Mucosa of descending colon (tissue), 3 donors: ENCODE measurements around the gene TJP3. TPM values are rescaled to one million over a fixed set of nuclear protein-coding genes. Genes with fewer than 3 reads are reported as not detected.

Experiments used
- ATAC-seq: fragments of 200-7000 bp; cut with Tn5 transposase; one replicate; pipeline ENCODE4 v1.9.1; 2020; ENCODE audit warnings: mild to moderate bottlenecking, moderate library complexity
- DNase-seq, 3 donors: peaks; one replicate each; pipeline ENCODE4 v3.0.0-alpha.2; 2020
- H3K36me3 ChIP-seq: fragments of 200-600 bp; one replicate; pipeline ENCODE4 v1.8.0; 2021; ENCODE audit warnings: low read depth, mild to moderate bottlenecking
- H3K4me1 ChIP-seq: fragments of 200-600 bp; one replicate; pipeline ENCODE4 v1.8.0; 2021; ENCODE audit warnings: low read depth, mild to moderate bottlenecking
- H3K4me3 ChIP-seq: fragments of 200-600 bp; one replicate; pipeline ENCODE4 v1.8.0; 2021; ENCODE audit warnings: mild to moderate bottlenecking
- H3K9me3 ChIP-seq: fragments of 200-600 bp; one replicate; pipeline ENCODE4 v1.8.0; 2021; ENCODE audit warnings: mild to moderate bottlenecking
- intact Hi-C, 2 donors: fragments of 100-400 bp; cut with DNase I in 1 of 2; cut with micrococcal nuclease in 1 of 2; formaldehyde crosslinking; loops; one replicate each; pipeline versions ENCODE4 v1.11.0 to v1.11.1; 2022; cut with DNase I, micrococcal nuclease
- total RNA-seq, 3 donors: library from RNA; stranded (reverse); fragmentation: NEBNext Ultra II Directional in 2 of 3; extraction: Animal tissue kit (Norgen Biotek cat#: 25700) in 2 of 3; gene quantifications; one replicate each; pipeline versions ENCODE4 v1.2.1 to v1.2.4, GENCODE V29; 2021 to 2023
- TF ChIP-seq, protein P1 (sequence below): fragments of 200-600 bp; IDR thresholded peaks from one replicate; pipeline ENCODE4 v1.8.0; 2022; ENCODE audit warnings: antibody characterized with exemption, mild to moderate bottlenecking
- donor health status: DM: no; HTN: no; CAD: no; lungs with moderate emphysema.
- donor health status: DM: no; HTN: no; CAD: no.
- donor health status: DM: no; HTN: yes; CAD: no.

Gene TJP3
- total RNA-seq, 3 donors from 2014 or later, result 167 to 357 (median 285) TPM

DNA sequence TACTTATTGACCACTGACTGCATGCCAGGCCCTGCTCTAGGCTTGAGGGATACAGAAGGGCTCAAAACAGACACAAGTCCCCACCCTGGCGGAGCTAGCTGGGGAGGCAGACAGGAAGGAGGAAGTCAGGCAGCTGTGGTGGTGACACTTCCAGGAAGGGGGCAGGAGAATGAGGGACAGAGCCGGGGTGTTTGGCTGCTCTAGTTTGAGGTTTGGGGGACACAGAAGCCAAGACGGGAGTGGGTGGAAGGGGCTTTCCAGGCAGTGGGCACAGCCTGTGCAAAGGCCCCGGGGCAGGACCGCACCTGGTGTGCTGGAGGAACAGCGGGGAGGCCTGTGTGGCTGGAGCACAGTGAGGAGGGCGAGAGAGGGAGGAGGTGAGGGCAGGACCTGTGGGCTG, 58.3 kb downstream of the TJP3 start:
- Histone ChIP-seq H3K4me3 (no peak overlapping the region), H3K9me3 (no peaks in the 10 kb centered on the region), H3K4me1 (peaks cover 12% of the 10 kb centered on the region), H3K36me3 (peaks cover 4% of the 10 kb centered on the region)
- DNase-seq (no peak), ATAC-seq (no peak)
- intact Hi-C loops, result no loop called here
- TF ChIP-seq, protein P1, sequence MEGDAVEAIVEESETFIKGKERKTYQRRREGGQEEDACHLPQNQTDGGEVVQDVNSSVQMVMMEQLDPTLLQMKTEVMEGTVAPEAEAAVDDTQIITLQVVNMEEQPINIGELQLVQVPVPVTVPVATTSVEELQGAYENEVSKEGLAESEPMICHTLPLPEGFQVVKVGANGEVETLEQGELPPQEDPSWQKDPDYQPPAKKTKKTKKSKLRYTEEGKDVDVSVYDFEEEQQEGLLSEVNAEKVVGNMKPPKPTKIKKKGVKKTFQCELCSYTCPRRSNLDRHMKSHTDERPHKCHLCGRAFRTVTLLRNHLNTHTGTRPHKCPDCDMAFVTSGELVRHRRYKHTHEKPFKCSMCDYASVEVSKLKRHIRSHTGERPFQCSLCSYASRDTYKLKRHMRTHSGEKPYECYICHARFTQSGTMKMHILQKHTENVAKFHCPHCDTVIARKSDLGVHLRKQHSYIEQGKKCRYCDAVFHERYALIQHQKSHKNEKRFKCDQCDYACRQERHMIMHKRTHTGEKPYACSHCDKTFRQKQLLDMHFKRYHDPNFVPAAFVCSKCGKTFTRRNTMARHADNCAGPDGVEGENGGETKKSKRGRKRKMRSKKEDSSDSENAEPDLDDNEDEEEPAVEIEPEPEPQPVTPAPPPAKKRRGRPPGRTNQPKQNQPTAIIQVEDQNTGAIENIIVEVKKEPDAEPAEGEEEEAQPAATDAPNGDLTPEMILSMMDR, result no peak

DNA sequence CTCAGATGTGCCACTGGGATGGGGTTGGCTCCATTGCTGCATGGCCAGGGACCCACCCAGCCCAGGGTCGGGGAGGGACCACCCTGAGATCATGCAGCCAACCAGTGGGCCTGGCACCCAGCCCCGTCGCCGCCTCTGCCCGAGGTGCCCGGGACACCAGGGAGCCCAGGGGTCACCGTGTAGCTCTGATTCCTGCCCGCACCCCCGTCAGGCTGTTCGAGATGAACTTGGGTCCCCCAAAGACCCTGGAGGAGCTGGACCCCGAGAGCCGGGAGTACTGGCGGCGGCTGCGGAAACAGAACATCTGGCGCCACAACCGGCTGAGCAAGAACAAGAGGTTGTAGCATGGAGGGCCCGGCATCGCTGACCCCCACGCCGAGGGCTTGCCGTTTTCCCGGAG, 58.9 kb downstream of the TJP3 start:
- intact Hi-C loops, result no loop called here

DNA sequence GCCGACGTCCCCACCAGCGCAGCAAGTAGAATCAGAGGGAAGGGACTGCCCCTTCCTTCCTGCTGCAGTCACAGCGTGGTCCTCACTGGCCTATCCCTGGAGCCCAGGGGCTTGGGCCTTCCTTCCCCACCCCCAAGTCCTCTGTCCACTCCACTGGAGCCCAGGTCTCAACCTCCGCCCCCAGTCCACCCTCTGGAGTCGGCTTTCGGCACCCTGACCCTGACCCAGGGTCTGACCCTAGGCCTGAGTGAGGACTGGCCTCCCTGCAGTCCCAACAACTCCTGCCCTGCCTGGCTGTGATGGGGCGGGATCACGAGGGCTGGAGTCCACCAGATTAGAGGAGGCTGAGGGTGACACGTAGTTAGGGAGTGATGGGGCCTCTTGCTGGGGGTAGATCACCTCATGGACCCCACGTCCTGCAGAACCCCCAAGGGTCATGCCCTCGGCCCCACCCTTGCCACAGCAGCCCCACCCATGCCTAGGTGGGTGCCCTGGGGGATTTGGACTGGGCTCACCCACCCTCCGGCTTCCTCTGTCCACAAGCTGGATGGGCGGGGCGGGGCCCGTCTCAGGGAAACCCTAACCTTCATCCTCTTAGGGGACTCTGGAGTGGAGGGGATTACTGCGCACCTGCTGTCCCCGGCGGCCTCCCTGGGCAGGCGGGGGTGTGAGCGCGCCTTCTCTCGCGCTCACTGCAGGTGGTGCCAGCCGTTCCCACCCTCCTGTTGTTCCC, 60.0 kb downstream of the TJP3 start:
- peaks cover 4% of the 10 kb centered on the region for H3K36me3 ChIP-seq
- peaks cover 8% of the 10 kb centered on the region for H3K4me1 ChIP-seq
- intact Hi-C loops, result no loop called here
- ATAC-seq, result no peak
- no peak for DNase-seq
- no peaks in the 10 kb centered on the region for H3K9me3 ChIP-seq
- TF ChIP-seq, protein P1, result no peak
- no peak overlapping the region for H3K4me3 ChIP-seq

More for the DNA sequence above, 58.9 kb downstream of the TJP3 start:
- no peaks in the 10 kb centered on the region for H3K9me3 ChIP-seq
- peaks cover 12% of the 10 kb centered on the region for H3K4me1 ChIP-seq
- TF ChIP-seq, protein P1, result no peak
- no peak overlapping the region for H3K4me3 ChIP-seq
- ATAC-seq (no peak), DNase-seq (no peak)
- H3K36me3 ChIP-seq, result peaks cover 4% of the 10 kb centered on the region

DNA sequence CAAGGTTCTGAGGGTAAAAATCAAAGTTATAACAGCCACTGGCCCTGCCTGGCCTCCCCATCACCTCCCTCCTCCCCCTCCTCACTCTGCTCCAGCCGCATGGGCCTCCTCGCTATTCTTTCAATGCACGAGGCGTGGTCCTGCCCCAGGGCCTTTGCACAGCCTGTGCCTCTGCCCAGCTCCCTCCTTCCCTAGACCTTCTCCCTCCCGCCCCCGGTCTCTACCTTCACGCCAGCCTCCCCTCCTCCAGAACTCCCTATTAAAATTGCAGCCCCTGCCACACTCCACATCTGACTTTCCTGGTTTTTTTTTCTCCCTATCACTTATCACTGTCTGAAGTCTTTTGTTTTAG, 60.5 kb downstream of the TJP3 start:
- intact Hi-C loops, result no loop called here
- H3K4me3 ChIP-seq, result no peak overlapping the region
- DNase-seq, result no peak
- H3K9me3 ChIP-seq, result no peaks in the 10 kb centered on the region
- peaks cover 4% of the 10 kb centered on the region for H3K36me3 ChIP-seq
- TF ChIP-seq, protein P1, result no peak
- ATAC-seq, result no peak
- H3K4me1 ChIP-seq, result peaks cover 2% of the 10 kb centered on the region

DNA sequence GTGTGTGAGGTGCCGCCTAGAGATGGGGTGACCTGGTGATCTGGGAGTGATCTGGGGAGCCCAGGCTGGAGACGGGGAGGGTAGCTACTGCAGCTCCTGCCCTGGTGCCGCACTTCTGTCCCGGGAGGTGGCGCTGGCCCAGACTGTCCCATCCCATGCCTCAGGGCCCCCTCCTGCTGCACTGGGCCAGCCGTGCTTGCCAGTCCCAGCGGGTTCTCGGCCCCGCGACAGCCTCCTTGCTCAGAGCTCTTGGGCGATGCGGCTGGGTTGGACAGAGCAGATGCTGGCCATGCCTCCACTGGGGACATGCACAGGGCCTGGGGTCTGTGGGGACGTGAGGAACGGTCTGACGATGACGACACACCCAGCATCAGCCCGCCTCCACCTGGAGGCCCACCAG, 61.3 kb downstream of the TJP3 start:
- ATAC-seq (no peak), DNase-seq (no peak)
- Histone ChIP-seq H3K36me3 (peaks cover 4% of the 10 kb centered on the region), H3K4me3 (no peak overlapping the region), H3K9me3 (no peaks in the 10 kb centered on the region), H3K4me1 (no peaks in the 10 kb centered on the region)
- TF ChIP-seq, protein P1, result no peak
- intact Hi-C loops, result no loop called here
